ENCODE measurements around the gene TM4SF1.

DNA sequence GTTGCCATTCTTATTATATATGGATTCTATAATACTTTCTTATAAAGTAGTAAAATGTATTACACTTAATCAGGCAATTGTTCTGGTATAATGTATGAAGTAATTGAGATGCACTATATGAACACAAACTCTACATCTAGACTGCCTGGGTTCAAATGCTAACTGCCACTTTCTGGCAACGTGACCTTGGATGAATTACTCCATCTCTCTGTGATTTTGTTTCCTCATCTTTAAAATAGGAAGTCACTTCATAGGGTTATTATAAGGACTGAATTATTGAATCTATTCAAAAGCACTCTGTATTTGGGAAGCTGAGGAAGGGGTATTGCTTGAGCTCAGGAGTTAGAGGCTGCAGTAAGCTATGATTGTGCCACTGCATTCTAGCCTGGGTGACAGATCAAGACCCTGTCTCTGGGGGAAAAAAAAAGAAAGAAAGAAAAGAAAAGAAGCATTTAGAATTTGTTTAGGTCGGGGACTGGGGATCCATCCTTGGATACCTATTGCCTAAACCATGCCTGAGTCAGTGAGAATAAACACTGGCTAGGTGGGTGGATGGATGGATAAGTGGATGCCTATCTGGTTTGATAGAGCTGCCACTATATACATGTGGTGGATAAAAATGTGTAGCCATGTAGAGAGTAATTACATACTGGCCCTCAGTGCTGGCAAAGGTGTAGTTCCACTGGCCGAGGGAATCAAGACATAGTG, 2.5 kb downstream of the TM4SF1 start:
- TF ChIP-seq, protein P1, sequence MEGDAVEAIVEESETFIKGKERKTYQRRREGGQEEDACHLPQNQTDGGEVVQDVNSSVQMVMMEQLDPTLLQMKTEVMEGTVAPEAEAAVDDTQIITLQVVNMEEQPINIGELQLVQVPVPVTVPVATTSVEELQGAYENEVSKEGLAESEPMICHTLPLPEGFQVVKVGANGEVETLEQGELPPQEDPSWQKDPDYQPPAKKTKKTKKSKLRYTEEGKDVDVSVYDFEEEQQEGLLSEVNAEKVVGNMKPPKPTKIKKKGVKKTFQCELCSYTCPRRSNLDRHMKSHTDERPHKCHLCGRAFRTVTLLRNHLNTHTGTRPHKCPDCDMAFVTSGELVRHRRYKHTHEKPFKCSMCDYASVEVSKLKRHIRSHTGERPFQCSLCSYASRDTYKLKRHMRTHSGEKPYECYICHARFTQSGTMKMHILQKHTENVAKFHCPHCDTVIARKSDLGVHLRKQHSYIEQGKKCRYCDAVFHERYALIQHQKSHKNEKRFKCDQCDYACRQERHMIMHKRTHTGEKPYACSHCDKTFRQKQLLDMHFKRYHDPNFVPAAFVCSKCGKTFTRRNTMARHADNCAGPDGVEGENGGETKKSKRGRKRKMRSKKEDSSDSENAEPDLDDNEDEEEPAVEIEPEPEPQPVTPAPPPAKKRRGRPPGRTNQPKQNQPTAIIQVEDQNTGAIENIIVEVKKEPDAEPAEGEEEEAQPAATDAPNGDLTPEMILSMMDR (conservative IDR thresholded peaks at IDR 0.05; ENCODE audit: low read depth in 2 of 2), result no peak
- no peak for TF ChIP-seq EZH2 (IDR thresholded peaks at IDR 0.05; ENCODE audit: low read depth, unreplicated experiment)
- no peak for TF ChIP-seq EZH2phosphoT487 (IDR thresholded peaks at IDR 0.05; ENCODE audit: unreplicated experiment)
- TF ChIP-seq POLR2AphosphoS5 (IDR thresholded peaks at IDR 0.05; ENCODE audit: low read depth), result no peak
- TF ChIP-seq JUNB (IDR thresholded peaks at IDR 0.05; ENCODE audit: unreplicated experiment), result no peak
- no peak for TF ChIP-seq CREB1 (CRISPR knock-in tag; IDR thresholded peaks at IDR 0.05; ENCODE audit: low read depth)
- no peak for TF ChIP-seq NANOG (IDR thresholded peaks at IDR 0.05; ENCODE audit: borderline replicate concordance)
